IPS-15b (cell line): ENCODE data around the gene USP22.

ENCODE experiments used
- H3K27me3 ChIP-seq: one replicate; pipeline ENCODE4 v1.6.1; 2013; ENCODE audit warnings: low read length; ENCODE audit not compliant: control insufficient read depth, insufficient read depth
- H3K36me3 ChIP-seq: one replicate; pipeline ENCODE4 v1.6.1; 2013; ENCODE audit warnings: low read length; ENCODE audit not compliant: control insufficient read depth, insufficient read depth
- H3K4me1 ChIP-seq: one replicate; pipeline ENCODE4 v1.6.1; 2013; ENCODE audit warnings: mild to moderate bottlenecking, low read length; ENCODE audit not compliant: control insufficient read depth, insufficient read depth
- H3K4me3 ChIP-seq: one replicate; pipeline ENCODE4 v1.5.1; 2013; ENCODE audit warnings: low read depth, low read length
- H3K9ac ChIP-seq: one replicate; pipeline ENCODE4 v1.6.1; 2013; ENCODE audit warnings: low read depth, mild to moderate bottlenecking, low read length
- H3K9me3 ChIP-seq: one replicate; pipeline ENCODE4 v1.6.1; 2013; ENCODE audit warnings: mild to moderate bottlenecking, low read length; ENCODE audit not compliant: control insufficient read depth, insufficient read depth

The USP22 gene

DNA sequence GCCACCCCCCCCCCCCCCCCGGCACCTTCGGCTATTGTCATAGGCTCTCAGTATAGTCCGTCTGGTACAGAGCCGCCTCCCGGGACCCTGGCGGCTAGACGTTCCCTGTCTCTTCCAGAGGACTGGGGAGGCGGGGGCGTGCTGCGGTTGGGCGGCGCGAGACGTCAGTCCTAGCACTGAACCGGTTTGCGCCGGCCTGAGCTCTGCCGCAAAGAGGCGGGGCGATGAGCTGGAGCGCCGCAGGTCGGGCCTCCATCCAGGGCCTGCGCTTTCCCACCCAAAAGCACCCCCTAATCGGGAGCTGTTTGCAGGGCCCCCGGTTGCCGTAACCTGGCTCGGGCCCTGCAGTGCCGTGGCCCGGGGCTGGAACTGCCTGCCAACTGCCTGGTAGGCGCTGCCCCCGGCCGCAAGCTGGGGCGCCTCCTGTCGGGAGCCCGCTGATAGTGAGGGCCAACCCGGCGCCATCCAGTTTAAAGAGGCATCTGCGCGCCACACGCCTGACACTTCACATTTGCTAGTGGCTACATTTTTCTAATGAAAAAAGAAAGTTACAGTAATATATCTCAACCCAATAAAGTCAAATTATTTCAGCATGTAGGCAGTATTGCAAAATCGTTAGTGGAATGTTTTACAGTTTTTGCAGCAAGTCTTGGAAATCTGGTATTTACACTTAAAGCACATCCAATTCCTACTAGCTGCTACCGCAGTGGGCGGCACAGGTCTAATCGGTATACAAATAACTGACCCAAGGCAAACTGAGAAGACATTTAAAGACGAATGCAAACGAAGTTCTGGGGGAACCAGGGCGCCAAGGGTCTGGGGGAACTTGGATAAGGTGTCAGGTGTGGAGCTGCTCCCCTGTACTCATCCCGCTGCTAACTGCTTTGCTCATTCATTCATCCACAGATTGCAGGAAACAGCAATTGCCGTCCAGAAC, 753 bp upstream of the USP22 start:
- H3K4me3 ChIP-seq, result peak overlapping the region; percentile 61
- peaks cover 10% of the 10 kb centered on the region for H3K4me1 ChIP-seq
- H3K27me3 ChIP-seq, result no peaks in the 10 kb centered on the region
- no peaks in the 10 kb centered on the region for H3K9me3 ChIP-seq
- H3K36me3 ChIP-seq, result peaks cover 3% of the 10 kb centered on the region
- H3K9ac ChIP-seq, result peak overlapping the region; percentile 76

DNA sequence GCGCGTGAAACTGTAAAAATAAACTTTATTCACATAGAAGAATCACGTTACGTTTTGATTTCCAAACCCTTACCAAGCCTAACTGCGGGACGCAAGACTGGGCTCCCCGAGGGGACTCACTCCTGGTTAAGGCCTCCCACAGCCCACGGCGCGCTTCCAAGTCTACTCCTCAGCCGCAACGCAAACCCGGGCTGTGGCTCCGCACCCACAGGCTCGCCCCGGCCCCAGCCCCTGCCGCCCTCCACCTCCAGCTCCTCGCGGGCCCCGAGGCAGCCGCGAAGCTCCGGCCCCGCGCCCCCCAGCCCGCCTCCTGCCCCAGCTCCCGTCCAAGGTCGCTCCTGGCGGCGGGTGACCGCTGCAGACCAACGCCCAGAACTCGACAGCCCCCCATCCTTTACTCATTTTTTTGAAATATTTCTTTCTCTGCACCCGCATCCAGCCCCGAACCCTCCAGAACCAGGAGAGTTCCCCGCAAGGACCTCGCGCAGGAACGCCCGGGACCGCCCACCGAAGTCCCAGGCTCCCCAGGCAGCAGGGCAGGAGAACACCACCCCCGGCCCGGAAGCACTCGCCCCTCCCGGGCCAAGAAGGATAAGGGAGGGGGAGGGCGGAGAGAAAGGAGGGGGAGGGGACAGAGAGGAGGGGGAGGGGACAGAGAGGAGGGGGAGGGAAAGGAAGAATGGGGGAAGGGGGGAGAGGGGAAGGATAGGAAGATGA, 912 bp downstream of the USP22 start:
- peak overlapping the region; percentile 90 for H3K4me3 ChIP-seq
- H3K27me3 ChIP-seq, result no peaks in the 10 kb centered on the region
- H3K4me1 ChIP-seq, result peaks cover 14% of the 10 kb centered on the region

DNA sequence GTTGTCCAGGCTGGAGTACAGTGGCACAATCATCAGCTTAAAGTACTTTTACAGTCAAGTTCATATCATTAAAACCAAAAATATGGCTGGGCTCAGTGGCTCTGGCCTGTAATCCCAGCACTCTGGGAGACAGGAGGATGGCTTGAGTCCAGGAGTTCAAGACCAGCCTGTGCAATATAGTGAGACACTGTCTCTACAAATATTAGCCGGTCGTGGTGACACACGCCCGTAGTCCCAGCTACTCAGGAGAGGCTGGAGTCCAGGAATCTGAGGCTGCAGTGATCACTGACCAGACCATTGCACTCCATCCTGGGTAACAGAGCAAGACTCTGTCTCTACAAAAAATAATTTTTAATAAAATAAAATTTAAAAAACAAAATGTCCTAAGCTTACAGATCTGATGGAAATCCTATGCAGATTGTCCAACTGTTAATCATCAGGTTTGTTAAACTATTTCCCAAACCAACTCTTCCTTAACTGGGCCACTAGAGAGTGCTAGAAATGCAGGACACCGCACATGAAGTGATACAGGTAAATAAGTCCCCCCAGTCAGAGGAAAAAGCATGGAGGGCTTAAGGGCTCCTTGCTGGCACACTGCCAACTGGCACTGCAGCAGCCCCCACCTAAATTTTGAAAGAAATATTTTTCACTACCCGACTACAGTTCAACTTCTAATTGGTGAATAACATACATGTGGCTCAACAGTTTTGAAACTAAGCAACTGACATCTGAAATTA, 2.8 kb downstream of the USP22 start:
- Histone ChIP-seq H3K4me3 (peak overlapping the region; percentile 90), H3K27me3 (no peaks in the 10 kb centered on the region), H3K9ac (no peak overlapping the region), H3K4me1 (peaks cover 25% of the 10 kb centered on the region), H3K36me3 (peaks cover 3% of the 10 kb centered on the region), H3K9me3 (no peaks in the 10 kb centered on the region)

More for the DNA sequence above, 912 bp downstream of the USP22 start:
- Histone ChIP-seq H3K9me3 (no peaks in the 10 kb centered on the region), H3K36me3 (peaks cover 3% of the 10 kb centered on the region), H3K9ac (peak overlapping the region; percentile 99)

GRCh38 chr17:21037117-21037803, 5.6 kb downstream of the USP22 start:
- no peak overlapping the region for H3K4me3 ChIP-seq
- H3K9me3 ChIP-seq, result no peaks in the 10 kb centered on the region
- peaks cover 27% of the 10 kb centered on the region for H3K4me1 ChIP-seq
- no peaks in the 10 kb centered on the region for H3K27me3 ChIP-seq
- no peak overlapping the region for H3K9ac ChIP-seq
- no peaks in the 10 kb centered on the region for H3K36me3 ChIP-seq

DNA sequence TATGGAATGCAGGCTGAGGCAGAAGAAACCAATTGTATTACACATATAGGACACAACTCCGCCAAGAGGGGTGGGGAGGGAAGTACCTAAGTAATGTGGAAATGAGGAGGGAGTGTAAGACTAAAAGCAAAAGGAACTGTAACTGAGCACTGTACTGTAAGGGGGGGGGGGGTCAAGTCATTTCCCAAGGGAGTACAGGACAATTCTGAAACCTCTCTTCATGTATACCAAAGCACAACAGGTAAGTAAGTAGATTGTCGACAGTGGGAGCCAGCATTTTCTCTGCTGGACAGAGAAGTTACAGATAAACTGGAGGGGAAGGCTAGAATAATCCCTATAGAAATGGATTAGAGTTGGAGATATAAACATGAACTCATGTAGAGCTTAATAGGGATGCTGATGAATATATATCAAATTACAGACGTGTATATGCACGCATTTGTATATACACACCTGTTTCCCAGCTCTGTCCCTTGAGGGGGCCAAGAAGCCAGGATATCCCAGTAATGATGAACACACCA, 6.4 kb downstream of the USP22 start:
- Histone ChIP-seq H3K9ac (no peak overlapping the region), H3K4me1 (peaks cover 32% of the 10 kb centered on the region), H3K27me3 (no peaks in the 10 kb centered on the region), H3K36me3 (no peaks in the 10 kb centered on the region), H3K9me3 (no peaks in the 10 kb centered on the region), H3K4me3 (no peak overlapping the region)

- Histone ChIP-seq H3K4me1 (peaks cover 33% of the 10 kb centered on the region), H3K4me3 (peak overlapping the region; percentile 10), H3K36me3 (no peaks in the 10 kb centered on the region), H3K9ac (no peak overlapping the region), H3K9me3 (no peaks in the 10 kb centered on the region), H3K27me3 (no peaks in the 10 kb centered on the region)
Measured at GRCh38 chr17:21035406-21035805, 7.4 kb downstream of the USP22 start.

DNA sequence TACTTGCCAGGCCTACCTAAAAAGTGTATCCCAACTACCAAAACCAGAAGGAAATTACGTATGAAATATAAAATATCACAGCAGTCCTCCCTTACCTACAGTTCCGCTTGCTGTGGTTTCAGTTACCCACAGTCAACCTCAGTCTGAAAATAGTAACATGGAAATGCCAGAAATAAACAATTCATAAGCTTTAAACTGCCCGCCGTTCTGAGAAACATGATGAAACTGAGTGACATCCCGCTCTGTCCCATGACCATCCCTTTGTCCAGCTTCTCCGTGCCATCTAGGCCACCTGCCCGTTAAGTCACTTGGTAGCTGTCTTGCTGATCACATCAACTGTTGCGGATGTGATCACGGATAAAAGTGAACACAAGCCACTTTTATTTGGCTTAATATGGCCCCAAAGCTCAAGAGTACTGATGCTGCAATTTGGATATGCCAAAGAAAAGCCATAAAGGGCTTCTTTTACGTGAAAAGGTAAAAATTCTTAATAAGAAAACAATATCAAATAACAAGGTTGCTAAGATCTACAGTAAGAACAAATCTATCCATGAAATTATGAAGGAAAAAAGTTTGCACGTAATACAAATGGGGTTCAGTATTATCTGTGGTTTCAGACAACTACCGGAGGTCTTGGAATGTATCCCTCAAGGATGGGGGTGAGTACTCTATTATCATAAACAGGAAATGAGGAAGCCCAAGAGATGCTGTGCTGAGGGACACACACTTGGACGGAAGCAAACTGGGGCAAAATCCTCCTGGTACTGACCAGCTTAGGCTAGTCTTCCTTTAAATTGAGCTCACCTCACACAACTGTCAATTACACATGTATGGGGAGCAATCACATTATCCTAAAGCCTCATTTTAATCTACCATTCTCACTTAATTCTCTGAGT, 8.2 kb downstream of the USP22 start:
- no peaks in the 10 kb centered on the region for H3K36me3 ChIP-seq

GRCh38 chr17:21033350-21033749, 9.5 kb downstream of the USP22 start:
- H3K27me3 ChIP-seq, result no peaks in the 10 kb centered on the region
- H3K4me1 ChIP-seq, result peaks cover 43% of the 10 kb centered on the region
- H3K9ac ChIP-seq, result no peak overlapping the region
- no peaks in the 10 kb centered on the region for H3K9me3 ChIP-seq
- no peak overlapping the region for H3K4me3 ChIP-seq
- H3K36me3 ChIP-seq, result peaks cover 3% of the 10 kb centered on the region

More for the DNA sequence above, 8.2 kb downstream of the USP22 start:
- H3K27me3 ChIP-seq, result no peaks in the 10 kb centered on the region
- peaks cover 39% of the 10 kb centered on the region for H3K4me1 ChIP-seq
- H3K9me3 ChIP-seq, result no peaks in the 10 kb centered on the region
- no peak overlapping the region for H3K9ac ChIP-seq
- H3K4me3 ChIP-seq, result no peak overlapping the region

DNA sequence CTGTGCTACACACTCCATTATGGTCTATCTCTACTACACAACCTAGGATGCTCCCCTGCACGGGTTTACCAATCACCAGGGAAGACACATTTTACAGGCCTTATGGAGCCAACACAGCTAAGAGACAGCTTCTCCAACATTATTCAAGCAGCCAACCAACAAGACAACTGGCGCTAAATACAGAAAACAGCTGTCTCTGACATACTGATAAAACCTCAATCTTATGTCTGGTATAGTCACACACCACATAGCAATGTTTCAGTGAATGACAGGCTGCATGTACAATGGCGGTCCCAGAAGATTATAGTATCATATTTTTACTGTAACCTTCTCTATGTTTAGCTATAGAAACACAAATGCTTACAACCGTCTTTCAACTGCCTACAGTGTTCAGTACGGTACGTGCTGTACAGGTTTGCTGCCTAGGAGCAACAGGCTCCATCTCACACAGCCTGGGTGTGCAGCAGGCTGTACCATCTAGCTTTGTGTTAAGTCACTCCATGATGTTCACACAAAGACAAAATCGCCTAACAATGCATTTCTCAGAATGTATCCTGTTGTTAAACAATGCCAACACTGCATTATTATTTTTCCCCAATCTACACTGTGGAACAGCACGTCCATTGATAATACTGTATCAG, 10.9 kb downstream of the USP22 start:
- H3K4me3 ChIP-seq, result no peak overlapping the region
- H3K27me3 ChIP-seq, result no peaks in the 10 kb centered on the region
- H3K36me3 ChIP-seq, result peaks cover 13% of the 10 kb centered on the region
- peaks cover 39% of the 10 kb centered on the region for H3K4me1 ChIP-seq
- no peaks in the 10 kb centered on the region for H3K9me3 ChIP-seq
- H3K9ac ChIP-seq, result no peak overlapping the region

- Histone ChIP-seq H3K36me3 (peaks cover 27% of the 10 kb centered on the region), H3K9me3 (no peaks in the 10 kb centered on the region), H3K27me3 (no peaks in the 10 kb centered on the region), H3K4me3 (no peak overlapping the region), H3K4me1 (peaks cover 32% of the 10 kb centered on the region), H3K9ac (no peak overlapping the region)
Measured at GRCh38 chr17:21030375-21030774, 12.4 kb downstream of the USP22 start.
